Ovary (tissue), 3 donors: ENCODE results near the gene SAXO2.

Experiments
- CTCF ChIP-seq, 3 donors: fragments of 450-650 bp in 2 of 3; fragments of 200-600 bp in 1 of 3; IDR thresholded peaks; one replicate each; pipeline versions ENCODE4 v1.5.1 to v1.8.0; 2016 to 2022; ENCODE audit warnings: antibody characterized with exemption in 3 of 3, mild to moderate bottlenecking in 1 of 3
- EP300 ChIP-seq: sonication (generic); formaldehyde crosslinking; IDR thresholded peaks from one replicate; pipeline ENCODE4 v1.6.1; 2017; ENCODE audit warnings: antibody characterized with exemption
- POLR2A ChIP-seq: fragments of 450-650 bp; IDR thresholded peaks from one replicate; pipeline ENCODE4 v1.6.1; 2017; ENCODE audit warnings: antibody characterized with exemption, mild to moderate bottlenecking, moderate library complexity
- donor health status: DM: no; HTN: no; CAD: no.

- TF ChIP-seq CTCF (IDR thresholded peaks at IDR 0.05) (no peak), EP300 (no peak), POLR2A (no peak)
Observed at GRCh38 chr15:82306791-82307713, 44.4 kb downstream of the SAXO2 start.
